Epidermal melanocyte (primary cell): Measurements from ENCODE around the gene WNT10A.

ENCODE experiments used
- DNase-seq: peaks from one replicate; pipeline ENCODE4 v3.0.0; 2011; ENCODE audit warnings: low spot score; ENCODE audit not compliant: insufficient read length

Gene WNT10A

GRCh38 chr2:218892693-218893348, 12.2 kb downstream of the WNT10A start:
- peak; percentile 56 for DNase-seq

GRCh38 chr2:218893349-218894150, 12.9 kb downstream of the WNT10A start:
- peak; percentile 16 for DNase-seq

- peak; percentile 7 for DNase-seq
Observed at GRCh38 chr2:218894151-218894879, 13.7 kb downstream of the WNT10A start.

GRCh38 chr2:218894880-218895157, 14.2 kb downstream of the WNT10A start:
- peak; percentile 12 for DNase-seq

- peak; percentile 7 for DNase-seq
Observed at GRCh38 chr2:218895326-218895725, 14.7 kb downstream of the WNT10A start.

GRCh38 chr2:218895759-218896500, 15.3 kb downstream of the WNT10A start:
- peak; percentile 13 for DNase-seq

GRCh38 chr2:218896501-218897393, 16.1 kb downstream of the WNT10A start:
- DNase-seq: peak; percentile 32

- peak; percentile 14 for DNase-seq
Observed at GRCh38 chr2:218897394-218898108, 16.9 kb downstream of the WNT10A start.

GRCh38 chr2:218898109-218898878, 17.6 kb downstream of the WNT10A start:
- DNase-seq: peak; percentile 82

- no peak for DNase-seq
Observed at GRCh38 chr2:218899147-218899546, 18.5 kb downstream of the WNT10A start.

GRCh38 chr2:218902427-218902826, 21.8 kb downstream of the WNT10A start:
- no peak for DNase-seq

GRCh38 chr2:218904176-218904575, 23.5 kb downstream of the WNT10A start:
- peak; percentile 11 for DNase-seq

GRCh38 chr2:218908721-218909619, 28.3 kb downstream of the WNT10A start:
- peak; percentile 83 for DNase-seq

GRCh38 chr2:218910741-218911140, 30.1 kb downstream of the WNT10A start:
- DNase-seq: peak; percentile 12

- DNase-seq: no peak
Observed at GRCh38 chr2:218920504-218920903, 39.9 kb downstream of the WNT10A start.

- DNase-seq: no peak
Observed at GRCh38 chr2:218924757-218925156, 44.1 kb downstream of the WNT10A start.

GRCh38 chr2:218925434-218925833, 44.8 kb downstream of the WNT10A start:
- no peak for DNase-seq

GRCh38 chr2:218927422-218927821, 46.8 kb downstream of the WNT10A start:
- no peak for DNase-seq
